COLO829 (cell line): Measurements from ENCODE around the gene KANK3.
"Not testable (repeated sequence)": the region's sequence is repeated elsewhere in the genome, so short reads cannot be mapped to it uniquely, and the experiment has no call there.

Experiments used
- DNase-seq: peaks from one replicate; pipeline ENCODE4 v3.0.0; 2012; ENCODE audit warnings: low spot score

KANK3 gene

DNA sequence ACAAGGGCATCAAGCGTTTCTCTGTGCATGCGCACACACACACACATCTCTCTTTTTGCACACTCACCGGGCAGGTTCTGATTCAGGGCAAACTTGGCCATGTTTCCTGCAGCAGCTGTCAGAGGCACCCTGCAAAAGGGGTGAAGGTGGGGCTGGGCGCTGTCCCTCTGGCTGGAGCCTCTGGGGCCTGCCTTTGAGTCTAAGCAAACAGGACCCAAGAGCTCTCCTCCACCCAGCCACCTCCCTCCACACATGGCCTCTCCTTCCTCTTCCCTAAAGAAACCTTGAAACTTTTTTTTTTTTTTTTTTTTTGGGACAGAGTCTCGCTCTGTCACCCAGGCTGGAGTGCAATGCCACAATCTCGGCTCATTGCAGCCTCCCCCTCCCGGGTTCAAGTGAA lies 5.3 kb downstream of the KANK3 start:
- DNase-seq = no peak

DNA sequence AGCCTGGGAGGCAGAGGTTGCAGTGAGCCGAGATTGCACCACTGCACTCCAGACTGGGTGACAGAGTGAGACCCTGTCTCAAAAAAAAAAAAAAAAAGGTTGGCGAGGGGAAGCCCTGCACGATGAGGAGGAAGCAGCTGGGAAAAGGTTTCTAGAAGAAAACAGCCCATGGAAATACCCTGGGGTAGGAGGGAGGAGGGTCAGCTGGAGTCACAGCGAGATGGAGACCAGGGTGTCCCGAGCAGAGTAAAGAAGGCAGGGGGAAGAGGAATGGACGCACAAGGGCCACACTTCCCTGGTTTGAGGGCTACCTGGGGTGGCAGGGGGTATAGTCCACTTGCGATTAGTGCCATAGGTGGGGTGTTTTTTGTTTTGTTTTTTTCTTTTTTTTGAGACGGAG lies 6.4 kb downstream of the KANK3 start:
- DNase-seq = no peak

DNA sequence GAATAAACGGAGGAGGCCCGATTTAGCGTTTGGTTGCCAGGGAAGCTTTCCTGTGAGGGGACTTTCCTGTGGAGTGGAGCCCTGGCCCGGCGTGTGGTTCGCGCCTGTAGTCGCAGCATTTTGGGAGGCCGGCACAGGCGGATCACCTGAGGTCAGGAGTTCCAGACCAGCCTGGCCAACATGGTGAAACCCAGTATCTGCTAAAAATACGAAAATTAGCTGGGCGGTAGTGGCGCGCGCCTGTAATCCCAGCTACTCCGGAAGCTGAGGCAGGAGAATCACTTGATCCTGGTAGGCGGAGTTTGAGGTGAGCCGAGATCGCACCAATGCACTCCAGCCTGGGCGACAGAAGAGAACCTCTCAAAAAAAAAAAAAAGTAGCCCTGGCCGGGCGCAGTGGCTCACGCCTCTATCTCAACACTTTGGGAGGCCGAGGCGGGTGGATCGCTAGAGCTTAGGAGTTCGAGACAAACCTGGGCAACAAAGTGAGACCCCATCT lies 6.9 kb downstream of the KANK3 start:
- no peak for DNase-seq

DNA sequence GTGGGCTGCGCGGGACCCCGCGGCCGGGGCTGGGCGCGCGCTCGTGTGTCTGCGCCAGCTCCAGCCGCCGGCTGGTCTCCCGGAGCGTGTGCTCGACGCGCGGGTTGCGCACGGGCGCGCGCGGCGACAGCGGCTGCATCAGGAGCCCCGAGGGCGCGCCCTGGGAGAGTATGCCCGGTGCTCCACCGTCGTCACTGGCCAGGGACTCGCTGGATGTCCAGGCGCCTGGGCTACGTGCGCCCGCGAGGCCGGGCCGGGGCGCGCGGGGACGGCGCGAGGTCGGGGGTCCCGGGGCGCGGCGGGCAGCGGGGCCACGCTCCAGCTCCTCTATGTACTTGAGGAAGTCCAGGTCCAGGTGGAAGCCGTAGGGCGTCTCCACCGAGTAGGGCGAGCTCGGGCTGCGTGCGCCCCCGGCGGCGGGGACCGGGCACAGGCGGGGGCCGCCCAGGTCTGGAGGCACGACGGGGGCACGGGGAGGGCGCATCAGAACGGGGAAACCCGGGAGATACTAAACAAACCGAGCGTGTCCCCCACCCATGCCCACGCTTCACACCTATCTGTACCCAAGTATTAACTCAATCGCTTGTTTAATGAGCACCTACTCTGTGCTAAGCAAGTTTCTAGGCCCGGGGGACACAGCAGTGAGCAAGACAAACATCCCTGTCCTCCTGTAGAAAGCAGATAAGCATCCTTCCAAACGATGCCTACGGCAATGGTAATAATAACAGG lies 7.6 kb downstream of the KANK3 start:
- DNase-seq = no peak

DNA sequence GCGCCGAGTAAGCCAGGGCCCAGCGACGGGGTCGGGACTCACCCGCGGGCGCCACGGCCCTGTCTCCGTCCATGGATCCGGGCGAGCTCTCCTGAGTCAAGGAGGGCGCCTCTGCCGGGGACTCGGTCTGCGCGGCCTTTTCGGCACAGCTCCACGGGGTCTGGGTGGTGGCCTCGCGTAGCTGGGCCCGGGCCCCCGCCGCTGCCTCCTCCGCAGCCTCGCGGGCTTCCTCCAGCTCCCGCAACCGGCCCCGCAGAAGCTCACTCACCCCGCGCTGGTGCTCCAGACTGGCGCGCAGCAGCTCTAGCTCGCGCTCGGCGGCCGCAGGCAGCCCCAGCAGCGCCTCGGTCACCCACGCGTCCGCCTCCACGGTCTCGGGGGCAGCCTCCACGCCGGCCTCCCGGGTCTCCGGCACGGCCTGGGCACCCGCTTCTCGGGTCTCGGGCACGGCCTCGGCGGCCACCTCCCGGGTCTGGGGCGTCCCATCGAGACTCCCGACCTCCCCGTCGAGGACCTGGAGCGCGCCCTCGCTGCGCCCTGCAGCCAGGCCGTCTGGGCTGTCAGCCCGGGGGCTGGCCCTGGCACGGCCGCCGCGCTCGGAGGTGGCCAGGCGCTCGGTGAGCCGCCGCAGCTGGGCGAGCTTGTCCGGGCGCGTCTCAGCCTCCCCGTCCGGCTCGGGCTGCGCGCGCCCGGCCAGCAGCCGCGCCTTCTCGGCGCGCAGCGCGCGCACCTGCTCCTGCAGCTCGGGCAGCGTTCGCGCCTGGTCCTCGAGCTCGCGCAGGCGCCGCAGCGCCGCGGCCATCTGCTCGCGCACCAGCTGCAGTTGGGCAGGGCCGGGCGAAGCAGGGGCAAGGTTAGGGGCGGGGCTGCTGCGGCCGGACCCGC lies 8.4 kb downstream of the KANK3 start:
- peak; percentile 71 for DNase-seq

DNA sequence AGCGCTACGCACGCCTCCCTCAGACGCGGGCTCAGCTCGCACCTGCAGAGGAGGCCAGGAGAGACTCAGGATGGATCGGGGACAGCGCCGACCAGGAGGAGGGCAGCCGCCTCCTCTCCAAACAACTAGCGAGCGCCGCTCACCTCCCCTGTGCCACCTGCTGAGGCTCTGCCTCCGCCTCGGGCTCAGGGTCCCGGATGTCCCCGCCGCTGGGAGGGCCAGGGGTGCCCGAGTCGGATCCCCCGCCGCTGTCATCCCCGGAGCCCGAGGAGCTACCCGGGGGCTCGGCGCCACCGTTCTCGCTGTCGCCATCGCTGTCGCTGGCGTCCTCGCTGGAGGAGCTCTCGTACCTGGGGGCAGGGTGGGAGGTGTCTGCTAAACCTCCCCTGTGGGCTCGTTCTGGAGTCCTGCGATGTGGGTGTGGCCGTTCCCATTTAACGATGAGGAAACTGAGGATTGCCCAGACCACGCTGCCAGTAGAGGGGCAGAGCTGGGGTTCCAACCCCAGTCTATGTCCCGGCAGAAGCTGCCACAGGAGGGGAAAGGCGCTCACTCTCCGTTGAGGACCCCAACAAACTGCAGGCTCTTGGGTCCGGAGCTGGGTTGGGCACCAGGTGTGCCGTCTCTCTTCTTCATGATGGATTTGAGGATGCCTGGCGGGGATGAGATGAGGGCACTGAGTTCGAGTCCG lies 9.2 kb downstream of the KANK3 start:
- no peak for DNase-seq

DNA sequence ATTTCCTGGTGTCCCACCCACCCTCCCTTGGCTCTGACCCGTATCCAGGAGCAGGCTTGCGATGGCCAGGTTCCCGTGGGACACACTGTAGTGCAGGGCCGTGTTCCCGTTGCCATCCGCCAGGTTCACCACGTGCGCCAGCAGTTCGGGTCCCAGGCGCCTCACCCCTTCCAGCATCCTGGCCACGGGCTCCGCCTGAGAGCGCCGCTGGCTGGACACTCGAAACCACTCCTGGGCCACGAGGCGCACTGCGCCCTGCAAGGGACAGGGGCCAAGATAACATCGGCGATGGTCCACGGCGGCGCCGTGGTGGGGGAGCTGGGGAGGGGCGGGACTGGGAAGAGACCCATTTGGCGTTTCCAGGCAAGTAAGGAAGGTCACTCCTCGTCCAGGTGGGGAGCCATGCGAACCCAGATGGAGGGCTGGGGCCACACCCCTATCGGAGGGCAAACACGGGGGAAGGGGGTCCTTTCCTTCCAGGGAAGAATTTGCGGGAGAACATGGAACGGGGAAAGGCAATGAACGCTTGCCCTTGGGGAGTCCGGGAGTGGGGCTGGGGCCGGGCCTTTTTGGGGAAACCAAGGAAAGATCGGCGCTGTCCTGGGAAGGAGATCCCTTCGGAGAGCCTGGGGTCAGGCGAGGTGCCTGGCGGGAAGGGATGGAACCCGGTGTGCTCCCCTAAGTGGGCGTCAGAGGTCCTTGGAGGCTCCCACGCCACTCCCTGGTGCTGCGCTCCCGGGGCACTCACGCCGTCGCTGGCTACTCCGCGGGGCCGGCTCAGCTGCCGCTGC lies 9.9 kb downstream of the KANK3 start:
- DNase-seq = no peak

DNA sequence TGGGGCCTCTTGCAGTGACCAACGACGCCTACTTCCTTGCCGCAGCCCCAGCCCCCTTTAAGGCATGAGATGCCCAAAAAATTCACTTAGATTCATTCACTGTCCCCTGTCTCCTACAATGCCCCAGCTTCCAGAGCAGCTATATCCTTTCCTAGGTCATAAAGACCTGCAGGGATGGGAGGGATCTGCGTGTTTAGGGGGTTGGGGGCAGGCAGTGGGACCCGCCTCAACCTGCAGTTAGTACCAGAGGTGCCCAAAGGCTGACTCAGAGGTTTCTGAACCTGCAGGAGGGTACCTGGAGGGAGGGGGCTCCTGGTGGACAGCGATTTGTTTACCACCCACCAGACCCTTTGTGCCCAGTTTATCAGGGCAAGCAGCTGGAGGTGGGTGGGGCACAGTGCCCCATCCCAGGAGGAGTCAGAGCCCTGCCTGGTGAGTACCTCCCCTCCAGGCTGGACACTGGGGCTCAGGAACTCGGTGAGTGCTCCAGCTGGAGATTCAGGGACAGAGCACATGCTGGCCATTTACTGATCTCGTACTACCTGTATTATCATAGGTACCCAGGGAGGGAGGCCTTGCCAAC lies 11.7 kb downstream of the KANK3 start:
- DNase-seq = no peak

DNA sequence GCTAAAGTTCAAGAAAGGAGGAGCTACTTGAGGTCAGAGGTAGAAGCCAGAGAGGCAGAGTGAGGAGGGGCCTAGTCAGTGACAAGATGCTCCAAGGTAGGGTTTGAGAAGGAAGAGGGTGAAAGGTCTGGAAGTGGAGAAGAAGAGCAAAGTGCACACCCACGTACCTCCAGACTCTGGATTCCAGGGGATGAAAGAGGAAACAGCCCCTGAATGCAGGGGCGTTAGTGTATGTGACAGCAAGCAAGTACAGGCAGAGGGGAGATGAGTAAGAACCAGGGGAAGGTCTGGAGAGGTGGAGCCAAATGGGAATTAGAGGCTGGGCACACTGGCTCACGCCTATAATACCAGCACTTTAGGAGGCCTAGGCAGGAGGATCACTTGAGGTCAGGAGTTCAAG lies 13.1 kb downstream of the KANK3 start:
- DNase-seq = no peak

DNA sequence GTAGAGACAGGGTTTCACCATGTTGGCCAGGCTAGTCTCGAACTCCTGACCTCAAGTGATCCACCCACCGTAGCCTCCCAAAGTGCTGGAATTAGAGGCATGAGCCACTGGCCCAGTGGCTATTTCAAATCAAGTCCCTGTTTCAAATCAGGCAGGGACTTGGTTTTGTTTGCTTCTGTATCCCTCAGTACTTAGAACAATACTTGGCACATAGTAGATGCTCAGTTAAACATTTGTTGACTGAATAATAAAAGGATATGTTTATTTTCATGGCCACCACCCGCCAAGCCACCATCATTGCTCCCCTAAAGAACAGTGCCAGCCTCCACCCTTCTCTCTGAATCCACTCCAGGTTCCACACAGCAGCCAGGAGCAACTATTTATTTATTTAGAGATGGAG lies 17.6 kb downstream of the KANK3 start:
- no peak for DNase-seq

DNA sequence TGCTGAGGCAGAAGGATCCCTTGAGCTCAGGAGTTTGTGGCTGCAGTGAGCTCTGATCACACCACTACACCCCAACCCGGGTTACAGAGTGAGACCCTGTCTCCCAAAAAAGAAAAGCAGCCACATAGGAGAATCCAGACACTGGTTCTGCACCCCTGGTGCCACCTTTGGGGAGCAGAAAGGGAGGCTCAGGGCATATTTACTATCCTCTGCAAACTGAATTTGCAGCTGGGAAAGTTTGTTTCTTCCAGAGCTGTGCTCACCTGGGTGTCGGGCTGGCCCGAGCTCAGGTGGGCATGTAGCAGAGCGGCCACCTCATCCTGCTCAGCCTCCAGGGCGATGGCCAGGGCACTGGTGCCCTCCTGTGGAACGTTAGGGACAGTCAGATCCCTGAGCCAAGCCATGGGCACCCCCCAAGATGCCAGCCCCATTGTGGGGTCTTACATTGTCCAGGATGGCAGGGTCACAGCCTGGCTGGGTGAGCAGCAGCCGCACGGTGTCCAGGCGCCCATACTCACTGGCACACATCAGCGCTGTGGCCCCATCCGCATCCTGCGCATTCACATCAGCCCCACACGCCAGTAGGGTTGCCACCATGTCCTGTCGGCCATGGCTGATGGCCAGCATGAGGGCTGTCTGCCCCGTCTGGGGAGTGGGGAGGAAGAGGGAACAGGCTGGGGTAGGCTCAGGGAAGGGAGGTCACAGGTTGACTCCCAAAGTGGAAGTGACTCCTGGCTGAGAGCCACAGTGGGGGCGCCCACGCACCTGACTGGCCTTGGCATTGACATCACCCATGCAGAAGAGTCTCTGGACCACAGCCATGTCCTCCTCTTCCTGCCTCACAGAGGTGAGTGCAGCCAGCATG lies 18.6 kb downstream of the KANK3 start:
- no peak for DNase-seq

DNA sequence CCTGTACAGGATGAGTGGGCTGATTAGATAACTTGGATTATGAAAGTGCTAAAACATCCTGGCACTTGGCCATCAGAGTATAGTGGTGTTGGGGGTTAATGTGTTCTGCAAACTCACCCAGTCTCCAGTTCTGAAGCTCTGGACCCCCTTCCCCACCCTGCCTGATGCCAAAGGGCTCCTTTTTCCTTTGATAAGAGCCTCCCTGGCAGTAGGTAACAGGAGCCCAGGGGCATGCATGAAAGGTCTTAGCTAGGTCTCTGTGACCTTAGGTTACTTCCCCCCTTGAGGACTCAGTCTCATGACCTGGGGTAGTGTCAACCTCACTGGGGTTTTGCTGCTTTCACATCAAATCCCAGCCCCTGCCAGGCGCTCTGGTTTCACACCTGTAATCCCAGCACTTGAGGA lies 19.3 kb downstream of the KANK3 start:
- DNase-seq = no peak

DNA sequence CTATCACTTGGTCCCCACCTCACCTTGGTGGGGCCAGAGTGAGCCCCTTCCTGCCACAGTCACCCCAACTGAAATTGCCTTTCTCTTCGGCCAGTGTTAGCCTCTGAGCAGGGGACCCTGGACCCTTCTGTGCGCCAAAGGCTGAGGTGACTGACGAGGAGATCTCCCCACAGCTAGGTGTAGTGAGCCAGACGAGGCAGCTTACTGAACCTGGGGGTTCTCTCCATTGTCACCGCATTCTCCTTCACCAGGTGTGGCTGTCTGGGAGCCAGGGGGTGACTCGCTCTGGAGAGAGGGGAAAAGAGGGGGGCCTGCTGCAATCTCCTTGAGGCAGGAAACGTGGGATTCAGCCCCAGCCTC lies 20.4 kb downstream of the KANK3 start:
- DNase-seq = no peak

DNA sequence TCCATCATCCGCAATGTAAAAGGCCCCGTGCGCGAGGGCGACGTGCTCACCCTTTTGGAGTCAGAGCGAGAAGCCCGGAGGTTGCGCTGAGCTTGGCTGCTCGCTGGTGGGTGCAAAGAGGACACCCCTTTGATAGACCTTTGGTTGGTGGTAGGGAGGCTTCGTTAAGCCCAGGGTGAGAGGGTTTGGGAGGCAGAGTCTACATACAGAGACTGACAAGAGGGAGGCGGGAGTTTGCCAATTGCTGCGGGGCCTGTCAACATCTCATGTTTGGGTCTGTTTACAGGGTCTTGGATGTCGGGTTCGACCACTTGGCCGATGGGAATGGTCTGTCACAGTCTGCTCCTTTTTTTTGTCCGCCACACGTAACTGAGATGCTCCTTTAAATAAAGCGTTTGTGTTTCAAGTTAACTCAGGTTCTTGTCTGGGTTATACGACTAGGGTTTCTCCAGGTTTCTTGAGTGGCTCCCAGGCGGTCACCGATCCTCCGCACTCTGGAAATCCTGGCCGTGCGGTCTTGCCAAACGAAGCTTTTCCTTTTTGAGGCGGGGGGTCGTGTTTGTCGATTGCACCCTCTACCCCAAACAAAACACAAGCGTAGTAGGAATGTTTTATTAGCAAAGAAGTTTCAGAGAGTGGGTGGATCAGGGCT lies 20.9 kb downstream of the KANK3 start:
- DNase-seq = no peak

DNA sequence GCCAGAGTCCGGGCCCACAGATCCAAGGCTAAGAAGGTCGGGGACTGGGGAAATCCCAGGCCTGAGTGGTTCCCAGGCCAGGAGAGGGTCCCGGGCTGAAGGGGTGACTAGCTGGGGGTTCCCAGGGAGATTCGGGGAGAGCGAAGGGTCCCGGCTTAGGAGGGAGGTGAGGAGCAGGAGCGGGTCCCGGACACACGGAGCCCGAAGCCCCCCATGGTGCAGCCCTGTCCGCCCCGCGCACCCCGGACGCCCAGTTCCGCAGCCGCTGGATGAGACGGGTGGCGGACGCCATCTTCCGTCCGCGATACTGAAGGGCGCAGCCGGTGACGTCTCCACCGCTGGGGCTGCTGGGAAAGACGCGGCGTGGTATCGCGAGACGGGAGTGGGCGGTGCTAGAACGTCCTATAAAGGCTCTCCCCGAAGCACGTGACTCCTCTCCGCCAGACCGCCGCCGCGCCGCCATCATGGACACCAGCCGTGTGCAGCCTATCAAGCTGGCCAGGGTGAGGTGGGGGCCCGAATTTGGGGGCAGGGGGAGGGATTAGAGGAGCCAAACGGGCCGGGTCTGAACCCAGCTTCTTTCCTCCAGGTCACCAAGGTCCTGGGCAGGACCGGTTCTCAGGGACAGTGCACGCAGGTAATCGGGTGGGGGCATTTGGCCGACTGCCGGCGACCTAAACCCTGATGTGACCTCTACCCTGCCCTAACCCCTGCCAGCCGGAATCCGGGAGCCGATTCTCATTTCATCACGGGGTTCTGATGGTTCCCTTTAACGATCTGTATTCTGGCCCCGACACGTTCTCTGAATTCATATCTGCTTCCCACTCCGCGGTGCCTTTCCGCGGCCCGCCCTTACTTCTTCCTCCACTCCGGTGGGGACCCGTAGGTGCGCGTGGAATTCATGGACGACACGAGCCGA lies 21.7 kb downstream of the KANK3 start, which contains the start of the genes NDUFA7 and RPS28:
NDUFA7 (minus strand) TSS at position 309 of the 919 bp plus-strand sequence; CDS start at position 292, 17 bp downstream.
RPS28 (plus strand) TSS at position 430 of the 919 bp plus-strand sequence; CDS start at position 465, 35 bp downstream.
- peak; percentile 93 for DNase-seq

DNA sequence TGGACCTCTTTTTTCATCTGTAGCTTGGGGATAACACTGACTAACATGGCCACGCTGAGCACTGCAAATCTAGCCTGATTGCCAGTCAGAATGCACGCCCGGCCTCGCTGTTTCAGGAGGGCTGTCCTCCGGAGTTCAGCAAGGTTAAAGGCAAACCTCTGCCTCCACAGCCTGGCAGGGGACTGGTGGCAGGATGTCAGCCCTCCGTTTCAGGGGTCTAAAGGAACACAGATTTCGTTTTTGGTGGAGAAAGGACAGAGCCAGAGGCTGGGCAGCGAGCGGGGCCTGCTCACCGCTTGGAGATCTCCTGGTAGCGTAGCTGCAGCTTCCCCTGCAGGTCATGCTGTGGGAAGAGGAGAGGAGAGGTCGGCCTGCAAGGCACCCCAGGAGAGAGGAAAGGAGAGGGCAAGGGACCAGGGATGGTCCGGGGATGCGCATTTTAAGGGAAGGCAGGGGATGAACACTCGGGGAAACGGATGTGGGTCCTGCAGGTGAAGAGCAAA lies 22.4 kb downstream of the KANK3 start:
- DNase-seq = no peak

DNA sequence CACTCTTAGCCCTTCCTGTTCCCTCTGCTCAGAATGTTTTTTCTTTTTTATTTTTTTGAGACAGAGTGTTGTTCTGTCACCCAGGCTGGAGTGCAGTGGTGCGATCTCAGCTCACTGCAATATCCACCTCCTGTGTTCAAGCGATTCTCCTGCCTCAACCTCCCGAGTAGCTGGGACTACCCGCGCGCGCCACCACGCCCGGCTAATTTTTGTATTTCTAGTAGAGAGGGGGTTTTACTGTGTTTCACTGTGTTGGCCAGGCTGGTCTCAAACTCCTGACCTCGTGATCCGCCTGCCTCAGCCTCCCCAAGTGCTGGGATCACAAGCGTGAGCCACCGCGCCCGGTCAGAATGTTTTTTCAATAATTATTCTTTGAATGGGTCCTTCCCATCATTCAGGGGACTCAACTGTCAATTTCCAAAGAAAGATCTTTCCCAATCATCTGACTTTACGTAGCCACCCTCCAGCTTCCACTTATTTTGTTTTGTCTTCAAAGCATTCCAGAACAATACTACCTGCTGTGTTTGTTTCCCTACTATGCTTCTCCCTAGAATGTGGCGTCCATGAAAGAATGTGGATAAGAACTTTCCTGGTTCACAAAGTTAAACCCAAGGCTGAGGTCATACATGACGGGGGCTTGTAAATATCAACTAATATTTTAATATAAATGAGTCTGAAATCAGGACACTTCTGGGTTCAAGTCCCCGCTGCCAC lies 23.1 kb downstream of the KANK3 start:
- DNase-seq = no peak

DNA sequence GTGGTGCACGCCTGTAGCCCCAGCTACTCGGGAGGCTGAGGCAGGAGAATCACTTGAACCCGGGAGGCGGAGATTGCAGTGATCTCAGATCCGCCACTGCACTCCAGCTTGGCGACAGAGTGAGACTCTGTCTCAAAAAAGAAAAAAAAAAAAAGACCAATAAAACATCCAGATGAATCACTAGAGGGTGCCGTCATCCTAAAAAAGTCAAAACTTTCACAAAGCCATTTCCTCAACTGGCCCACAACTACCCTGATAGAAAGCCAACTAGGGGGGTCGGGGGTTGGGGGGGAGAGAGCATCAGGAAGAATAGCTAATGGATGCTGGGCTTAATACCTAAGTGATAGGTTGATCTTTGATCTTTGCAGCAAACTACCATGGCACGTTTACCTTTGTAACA lies 24.2 kb downstream of the KANK3 start:
- not testable (repeated sequence) for DNase-seq
